K562 (cell line): ENCODE results near the gene LRRIQ4. TPM values are rescaled to one million over a fixed set of nuclear protein-coding genes. Genes with fewer than 3 reads are reported as not detected.

Source experiments
- ATAC-seq: fragments of 200-7000 bp; cut with Tn5 transposase; 3 replicates; pipeline ENCODE4 v1.9.1; 2020; ENCODE audit warnings: moderate library complexity
- BruUV-seq: library from RNA; stranded (reverse); fragments of 400-500 nt; replicated peaks from 2 replicates; lab custom pipeline; 2021; lab: Mats Ljungman, UMichigan
- CTCF ChIA-PET: fragments of 300-600 bp; formaldehyde crosslinking; extraction: SDS; loops from one replicate; lab custom pipeline; 2021; ENCODE audit warnings: low intra/inter-chr PET ratio; lab: Yijun Ruan, JAX
- POLR2A ChIA-PET: fragments of 300-600, 350-650 bp; sonication (Branson Sonifier 250); formaldehyde crosslinking; extraction: SDS; loops from one replicate; lab custom pipeline; 2021; ENCODE audit warnings: antibody characterized with exemption, inconsistent platforms; lab: Yijun Ruan, JAX
- DNase-seq, 4 experiments: peaks; one replicate each; pipeline versions ENCODE4 v3.0.0 to v3.0.0-alpha.2; 2011 to 2018; ENCODE audit warnings: low spot score in 3 of 4, mixed read lengths in 3 of 4; ENCODE audit errors: extremely low read depth in 1 of 4
- FAIRE-seq: peaks from 2 replicates; lab custom pipeline; 2011; peaks lifted over from hg19 to GRCh38; lab: Jason Lieb, UNC
- H2AFZ ChIP-seq: 2 replicates; pipeline ENCODE4 v1.6.0; 2011; ENCODE audit warnings: low read depth, low read length, control low read depth, inconsistent platforms
- H3K27ac ChIP-seq: fragments of 200-600 bp; 3 replicates; pipeline ENCODE4 v1.8.0; 2011; ENCODE audit warnings: low read depth, mild to moderate bottlenecking, control low read depth, inconsistent platforms, low read length, moderate library complexity, mixed read lengths; ENCODE audit errors: extremely low read depth
- H3K27me3 ChIP-seq, 2 experiments: fragments of 300-600 bp in 1 of 2; 2 replicates in 1 of 2; 3 replicates in 1 of 2; pipeline versions ENCODE4 v1.6.0 to v1.8.0; 2011; ENCODE audit warnings: inconsistent platforms in 2 of 2, low read length in 2 of 2, mild to moderate bottlenecking in 1 of 2, mixed read lengths in 1 of 2, moderate library complexity in 1 of 2; ENCODE audit not compliant: control insufficient read depth in 2 of 2, insufficient read depth in 2 of 2
- H3K36me3 ChIP-seq: fragments of 300-600 bp; 3 replicates; pipeline ENCODE4 v1.8.0; 2011; ENCODE audit warnings: mild to moderate bottlenecking, low read length, inconsistent platforms; ENCODE audit not compliant: control insufficient read depth, insufficient read depth
- H3K4me1 ChIP-seq, 2 experiments: fragments of 200-600 bp in 1 of 2; replicated peaks in 1 of 2; 2 replicates in 1 of 2; 3 replicates in 1 of 2; pipeline versions ENCODE4 v1.5.1 to v1.8.0; 2011; ENCODE audit warnings: inconsistent platforms in 2 of 2, low read length in 2 of 2, mild to moderate bottlenecking in 1 of 2, mixed read lengths in 1 of 2, moderate library complexity in 1 of 2; ENCODE audit not compliant: control insufficient read depth in 2 of 2, insufficient read depth in 2 of 2
- H3K4me2 ChIP-seq: 2 replicates; pipeline ENCODE4 v1.6.1; 2011; ENCODE audit warnings: low read length, control low read depth, inconsistent platforms, mixed read lengths; ENCODE audit not compliant: insufficient read depth
- H3K4me3 ChIP-seq: fragments of 200-600 bp; sonication (generic), shearing (Covaris generic); 2 replicates; pipeline ENCODE4 v1.5.1; 2016; ENCODE audit warnings: control low read depth, inconsistent platforms
- H3K79me2 ChIP-seq: fragments of 200-600 bp; 3 replicates; pipeline ENCODE4 v1.8.0; 2011; ENCODE audit warnings: low read length, inconsistent platforms; ENCODE audit not compliant: control insufficient read depth, insufficient read depth
- H3K9ac ChIP-seq, 2 experiments: 2 replicates each; pipeline versions ENCODE4 v1.6.0 to v1.6.1; 2011; ENCODE audit warnings: low read depth in 2 of 2, low read length in 2 of 2, control low read depth in 1 of 2, inconsistent platforms in 1 of 2, mild to moderate bottlenecking in 1 of 2, mixed read lengths in 1 of 2; ENCODE audit not compliant: insufficient read depth in 1 of 2
- H3K9me1 ChIP-seq: one replicate; pipeline ENCODE4 v1.6.0; 2011; ENCODE audit warnings: inconsistent platforms, mild to moderate bottlenecking, low read length, moderate library complexity; ENCODE audit not compliant: control insufficient read depth, insufficient read depth
- H3K9me3 ChIP-seq: replicated peaks from 2 replicates; pipeline ENCODE4 v1.5.1; 2011; ENCODE audit warnings: low read depth, low read length, inconsistent platforms; ENCODE audit not compliant: control insufficient read depth, insufficient read depth
- H4K20me1 ChIP-seq: replicated peaks from 2 replicates; pipeline ENCODE4 v1.6.1; 2011; ENCODE audit warnings: low read length, inconsistent platforms, mixed read lengths; ENCODE audit not compliant: control insufficient read depth, insufficient read depth
- ATF3 ChIP-seq, 2 experiments: fragments of 450-650 bp in 1 of 2; sonication (generic) in 1 of 2; formaldehyde crosslinking in 1 of 2; IDR thresholded peaks in 1 of 2; conservative IDR thresholded peaks in 1 of 2; 2 replicates each; pipeline versions ENCODE4 v1.6.1 to v1.8.1; 2016 to 2023; ENCODE audit warnings: mild to moderate bottlenecking in 2 of 2, moderate library complexity in 2 of 2, inconsistent platforms in 1 of 2, missing genetic modification reagents in 1 of 2
- FOXA1 ChIP-seq: fragments of 450-650 bp; IDR thresholded peaks from 2 replicates; pipeline ENCODE4 v1.6.1; 2016; ENCODE audit warnings: mild to moderate bottlenecking, borderline replicate concordance
- FOXJ2 ChIP-seq: fragments of 200-800 bp; sonication (Bioruptor generic); IDR thresholded peaks from 2 replicates; pipeline ENCODE4 v1.6.1; 2016; ENCODE audit warnings: missing genetic modification characterization, missing compliant biosample characterization
- HDAC6 ChIP-seq: IDR thresholded peaks from 2 replicates; pipeline ENCODE4 v1.6.1; 2012; ENCODE audit warnings: low read depth, mild to moderate bottlenecking, control low read depth, inconsistent platforms, low read length, moderate library complexity
- MNT ChIP-seq, 2 experiments: fragments of 450-650 bp; conservative IDR thresholded peaks; 2 replicates each; pipeline ENCODE4 v1.6.1; 2017; ENCODE audit warnings: mild to moderate bottlenecking in 2 of 2, moderate library complexity in 2 of 2
- STAG1 ChIP-seq: sonication (generic); formaldehyde crosslinking; IDR thresholded peaks from 2 replicates; pipeline ENCODE4 v1.5.0; 2020; ENCODE audit warnings: missing genetic modification reagents, borderline replicate concordance
- TAF9B ChIP-seq: fragments of 450-650 bp; IDR thresholded peaks from 2 replicates; pipeline ENCODE4 v1.6.1; 2018; ENCODE audit warnings: mild to moderate bottlenecking; ENCODE audit not compliant: partially characterized antibody
- ZNF12 ChIP-seq: sonication (generic); formaldehyde crosslinking; IDR thresholded peaks from 2 replicates; pipeline ENCODE4 v1.4.0; 2020; ENCODE audit warnings: mild to moderate bottlenecking, missing genetic modification reagents
- ZNF583 ChIP-seq: fragments of 250-450 bp; sonication (Bioruptor Pico); IDR thresholded peaks from 2 replicates; pipeline ENCODE4 v1.4.0; 2020
- ZNF644 ChIP-seq: fragments of 200-800 bp; sonication (Bioruptor generic); IDR thresholded peaks from 2 replicates; pipeline ENCODE4 v1.6.1; 2016; ENCODE audit warnings: low read depth, missing genetic modification characterization, missing compliant biosample characterization
- ZZZ3 ChIP-seq: fragments of 450-650 bp; IDR thresholded peaks from 2 replicates; pipeline ENCODE4 v1.6.1; 2016; ENCODE audit warnings: antibody characterized with exemption, mild to moderate bottlenecking, moderate library complexity
- WGBS: fragments of 100-300 bp; shearing (Covaris generic); methylation state at CpG from one replicate; pipeline ENCODE4 v1.1.6; 2016; ENCODE audit warnings: low coverage, mixed read lengths; ENCODE audit not compliant: insufficient coverage; ENCODE audit errors: missing lambda C conversion rate; 5-methylcytosine and 5-hydroxymethylcytosine counted together
- in situ Hi-C: fragments of 300-500 bp; cut with MboI; formaldehyde crosslinking; loops from 4 replicates; pipeline ENCODE4 v1.15.0; 2018; ENCODE audit warnings: inconsistent platforms, mixed read lengths
- intact Hi-C: fragments of 100-400 bp; cut with micrococcal nuclease; formaldehyde crosslinking; loops from 2 replicates; pipeline ENCODE4 v1.14.2; 2022
- polyA plus RNA-seq, 8 experiments: library from polyadenylated mRNA; depleted of rRNA in 4 of 8; stranded (reverse) in 5 of 8; unstranded in 3 of 8; fragments of >200 nt; fragmentation: Nextera tagmentation in 2 of 8; fragmentation: Illumina TruSeq in 1 of 8; extraction: Ambion mirVana in 2 of 8; extraction: Trizol in 1 of 8; gene quantifications; 2 replicates each; pipeline versions ENCODE4 v1.2.1 to v1.2.3, GENCODE V29; 2011 to 2014; ENCODE audit warnings: inconsistent platforms in 1 of 8, missing spikeins in 1 of 8
- total RNA-seq, 7 experiments: library from RNA; depleted of rRNA in 6 of 7; stranded (reverse); fragments of >200 nt in 6 of 7; fragmentation: Illumina TruSeq in 2 of 7; extraction: Trizol in 2 of 7; gene quantifications; 2 replicates each; pipeline versions ENCODE4 v1.2.1 to v1.2.3, GENCODE V29; 2011 to 2021; ENCODE audit warnings: low replicate concordance in 1 of 7

The LRRIQ4 gene
- total and polyA plus RNA-seq, 9 of the 15 experiments (the other 6 are each of a cell fraction or from before 2014, with no cell fraction given): not detected

DNA sequence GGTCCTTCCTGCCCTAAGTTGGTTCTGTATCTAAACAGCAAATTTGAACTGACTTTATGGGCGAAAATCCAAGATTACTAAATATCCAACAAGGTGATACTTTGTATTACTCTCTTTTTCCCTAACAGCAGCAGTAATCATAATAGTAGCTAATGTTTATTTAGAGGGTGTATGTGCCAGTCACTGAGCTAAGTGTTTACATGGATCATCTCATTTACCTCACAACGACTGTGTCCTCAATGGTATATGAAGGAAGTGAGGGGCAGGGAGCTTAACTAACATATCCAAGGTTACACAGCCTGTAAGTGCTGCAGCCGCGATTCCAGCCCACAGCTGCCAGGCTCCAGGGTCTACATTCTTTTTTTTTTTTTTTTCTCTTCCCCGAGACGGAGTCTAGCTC, 10.3 kb downstream of the LRRIQ4 start (continued):
- no peak for TF ChIP-seq ATF3 (IDR thresholded peaks at IDR 0.05)
- TF ChIP-seq ATF3 (CRISPR knock-in tag; conservative IDR thresholded peaks at IDR 0.05): no peak
- TF ChIP-seq TAF9B: no peak
- no peak for TF ChIP-seq ZZZ3
- no peak for TF ChIP-seq ZNF644 (tag)

DNA sequence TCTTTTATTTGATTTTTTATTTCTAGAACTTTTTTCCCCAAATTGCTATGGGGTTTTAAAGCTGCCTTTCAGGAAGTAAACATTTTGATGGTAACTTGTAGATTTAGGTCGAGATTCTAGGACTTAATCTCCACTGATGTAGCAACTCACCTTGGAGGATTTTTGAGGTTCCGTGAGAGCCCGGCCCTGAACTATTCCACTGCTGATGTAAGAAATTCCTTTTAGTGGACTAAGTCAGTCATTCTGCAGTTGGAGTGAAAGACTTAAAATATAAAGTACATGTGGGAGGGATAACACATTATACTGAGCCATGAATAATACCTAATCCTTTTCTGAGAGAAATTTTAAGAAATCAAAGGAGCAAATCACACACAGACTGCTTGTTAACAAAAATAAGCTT, 12.6 kb downstream of the LRRIQ4 start:
- WGBS: 28% methylated on average over 3 of the region's 3 CpGs
- H3K36me3 ChIP-seq: no peaks in the 10 kb centered on the region
- ATAC-seq (no peak), DNase-seq (no peak), FAIRE-seq (no peak)
- POLR2A ChIA-PET: interaction anchor here (1.3 kb wide), 1 partner anchor 15 kb away, joined by 4 read pairs; no protein-coding TSS in a partner anchor
- H3K9me3 ChIP-seq: no peaks in the 10 kb centered on the region
- H3K79me2 ChIP-seq: no peaks in the 10 kb centered on the region
- no peak overlapping the region for H3K4me2 ChIP-seq
- in situ Hi-C loops: no loop called here
- no peak overlapping the region for H3K4me3 ChIP-seq
- H4K20me1 ChIP-seq: no peaks in the 10 kb centered on the region
- no peak overlapping the region for H3K9ac ChIP-seq
- BruUV-seq: no TSS peak
- intact Hi-C loops: no loop called here
- CTCF ChIA-PET: no interaction called here
- peaks cover 5 to 15% of the 10 kb centered on the region in 2 experiments for H3K27me3 ChIP-seq
- H3K9me1 ChIP-seq: no peaks in the 10 kb centered on the region
- no peak overlapping the region for H3K27ac ChIP-seq
- H3K4me1 ChIP-seq: peaks cover 0 to 5% of the 10 kb centered on the region in 2 experiments; a peak in 2 of 5 replicates
- no peak overlapping the region for H2AFZ ChIP-seq
- TF ChIP-seq FOXA1: no peak
- no peak for TF ChIP-seq HDAC6
- TF ChIP-seq FOXJ2 (tag): no peak
- TF ChIP-seq MNT (conservative IDR thresholded peaks at IDR 0.05): no peak
- no peak for TF ChIP-seq STAG1 (CRISPR knock-in tag)
- no peak for TF ChIP-seq ZNF12 (CRISPR knock-in tag)
- TF ChIP-seq ZNF583 (CRISPR knock-in tag): no peak
